GM12801 (cell line): ENCODE results near the gene PRDX5.

Source experiments
- CTCF ChIP-seq: IDR thresholded peaks from one replicate; pipeline ENCODE4 v1.5.1; 2011; ENCODE audit warnings: control low read depth; ENCODE audit not compliant: insufficient read length; ENCODE audit errors: extremely low read depth

Gene PRDX5

GRCh38 chr11:64321026-64321425 is 3.1 kb downstream of the PRDX5 start:
- no peak for TF ChIP-seq CTCF

- no peak for TF ChIP-seq CTCF
Measured at GRCh38 chr11:64321533-64321932, 3.6 kb downstream of the PRDX5 start.

- no peak for TF ChIP-seq CTCF
Measured at GRCh38 chr11:64322925-64323260, 5.0 kb downstream of the PRDX5 start.

- TF ChIP-seq CTCF, result no peak
Measured at GRCh38 chr11:64323373-64323772, 5.5 kb downstream of the PRDX5 start.

- no peak for TF ChIP-seq CTCF
Measured at GRCh38 chr11:64324692-64325469, 7.0 kb downstream of the PRDX5 start.

- TF ChIP-seq CTCF, result no peak
Measured at GRCh38 chr11:64327375-64327774, 9.5 kb downstream of the PRDX5 start.

GRCh38 chr11:64327993-64328392 is 10.1 kb downstream of the PRDX5 start:
- TF ChIP-seq CTCF, result no peak
